ENCODE data around the gene RYR1. TPM values are rescaled to one million over a fixed set of nuclear protein-coding genes. Genes with fewer than 3 reads are reported as not detected.
A peak's percentile ranks its signal among the peaks of the same experiment; 100 is the strongest.

Gene RYR1
- total and polyA plus RNA-seq, 2 of the 13 experiments (the other 11 are each of a cell fraction or from before 2014, with no cell fraction given) = 0.03 TPM; not detected in 1

GRCh38 chr19:38618590-38619360 lies 185.3 kb downstream of the RYR1 start, which contains the start of gene EIF3K (continued):
- TF ChIP-seq ZNF318 (CRISPR knock-in tag; IDR thresholded peaks at IDR 0.05) (no peak), E2F2 (CRISPR knock-in tag; IDR thresholded peaks at IDR 0.05; ENCODE audit: borderline replicate concordance) (no peak), TEAD3 (CRISPR knock-in tag; optimal IDR thresholded peaks at IDR 0.05; ENCODE audit: borderline replicate concordance) (peak; percentile 47), ZNF619 (CRISPR knock-in tag; IDR thresholded peaks at IDR 0.05) (peak; percentile 87), YEATS2 (CRISPR knock-in tag; IDR thresholded peaks at IDR 0.05; ENCODE audit: borderline replicate concordance) (peak; percentile 98; the same call in 1 of the 2 replicates), KDM6A (CRISPR knock-in tag; IDR thresholded peaks at IDR 0.05; ENCODE audit: low read depth) (no peak), AHR (CRISPR knock-in tag; IDR thresholded peaks at IDR 0.05) (no peak), ZXDC (CRISPR knock-in tag; IDR thresholded peaks at IDR 0.05) (no peak), IKZF1 (IDR thresholded peaks at IDR 0.05) (no peak), FIP1L1 (IDR thresholded peaks at IDR 0.05; ENCODE audit: borderline replicate concordance, insufficient read depth, low read depth, low read length) (no peak), SMARCE1 (IDR thresholded peaks at IDR 0.05; ENCODE audit: borderline replicate concordance) (no peak), CREB1 (IDR thresholded peaks at IDR 0.05) (peak; percentile 78), CREB1 (CRISPR knock-in tag; IDR thresholded peaks at IDR 0.05) (peak; percentile 97), ZNF20 (CRISPR knock-in tag; IDR thresholded peaks at IDR 0.05) (no peak), ZGPAT (CRISPR knock-in tag; IDR thresholded peaks at IDR 0.05) (peak; percentile 87), NFKBIZ (CRISPR knock-in tag; IDR thresholded peaks at IDR 0.05) (peak; percentile 30; the same call in 1 of the 2 replicates), ZFX (CRISPR knock-in tag; IDR thresholded peaks at IDR 0.05; ENCODE audit: low read depth) (peak; percentile 89)
